Bone marrow (tissue), 2 donors: Measurements from ENCODE around the gene HDAC3.

ENCODE experiments used
- DNase-seq, 2 donors: peaks; one replicate each; lab custom pipeline; 2025; lab: John Stamatoyannopoulos, UW

HDAC3 gene

GRCh38 chr5:141636413-141637122 lies at the start of gene HDAC3, which contains the start of gene RELL2:
TSS of gene HDAC3 (minus strand) at chr5:141636849. CDS start at chr5:141636790, 59 bp downstream.
TSS of gene RELL2 (plus strand) at chr5:141636997. CDS start at chr5:141638226, 1,229 bp downstream.
- DNase-seq = peak; percentile 71 to 86

GRCh38 chr5:141685591-141685990 lies 48.9 kb upstream of the HDAC3 start:
- no peak for DNase-seq

DNA sequence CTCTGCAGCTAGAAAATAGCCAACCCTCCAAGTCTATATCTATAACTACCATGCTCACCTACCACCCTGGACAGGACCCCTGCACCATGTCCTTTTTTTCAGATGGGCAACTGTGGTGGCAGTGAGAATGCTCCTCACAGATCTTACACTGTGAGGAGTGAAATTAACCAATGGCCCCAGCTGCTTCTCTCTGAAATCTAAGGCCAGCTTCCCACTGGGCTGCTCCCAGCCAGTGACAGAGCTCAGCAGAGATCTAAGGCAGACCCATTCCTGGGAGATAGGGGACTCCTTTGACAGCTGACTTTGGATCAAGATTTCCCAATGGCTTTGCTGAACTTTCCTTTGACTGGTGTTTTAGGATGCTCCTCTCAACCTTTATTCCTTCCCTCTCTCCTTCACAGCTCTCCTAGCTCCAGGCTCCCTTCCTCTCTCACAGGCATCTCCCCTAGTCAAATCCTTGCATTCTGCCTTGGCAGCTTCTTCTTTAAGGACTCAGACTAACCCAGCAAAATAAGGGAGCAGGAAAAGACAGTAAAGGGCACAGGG lies 47.0 kb upstream of the HDAC3 start:
- no peak for DNase-seq

DNA sequence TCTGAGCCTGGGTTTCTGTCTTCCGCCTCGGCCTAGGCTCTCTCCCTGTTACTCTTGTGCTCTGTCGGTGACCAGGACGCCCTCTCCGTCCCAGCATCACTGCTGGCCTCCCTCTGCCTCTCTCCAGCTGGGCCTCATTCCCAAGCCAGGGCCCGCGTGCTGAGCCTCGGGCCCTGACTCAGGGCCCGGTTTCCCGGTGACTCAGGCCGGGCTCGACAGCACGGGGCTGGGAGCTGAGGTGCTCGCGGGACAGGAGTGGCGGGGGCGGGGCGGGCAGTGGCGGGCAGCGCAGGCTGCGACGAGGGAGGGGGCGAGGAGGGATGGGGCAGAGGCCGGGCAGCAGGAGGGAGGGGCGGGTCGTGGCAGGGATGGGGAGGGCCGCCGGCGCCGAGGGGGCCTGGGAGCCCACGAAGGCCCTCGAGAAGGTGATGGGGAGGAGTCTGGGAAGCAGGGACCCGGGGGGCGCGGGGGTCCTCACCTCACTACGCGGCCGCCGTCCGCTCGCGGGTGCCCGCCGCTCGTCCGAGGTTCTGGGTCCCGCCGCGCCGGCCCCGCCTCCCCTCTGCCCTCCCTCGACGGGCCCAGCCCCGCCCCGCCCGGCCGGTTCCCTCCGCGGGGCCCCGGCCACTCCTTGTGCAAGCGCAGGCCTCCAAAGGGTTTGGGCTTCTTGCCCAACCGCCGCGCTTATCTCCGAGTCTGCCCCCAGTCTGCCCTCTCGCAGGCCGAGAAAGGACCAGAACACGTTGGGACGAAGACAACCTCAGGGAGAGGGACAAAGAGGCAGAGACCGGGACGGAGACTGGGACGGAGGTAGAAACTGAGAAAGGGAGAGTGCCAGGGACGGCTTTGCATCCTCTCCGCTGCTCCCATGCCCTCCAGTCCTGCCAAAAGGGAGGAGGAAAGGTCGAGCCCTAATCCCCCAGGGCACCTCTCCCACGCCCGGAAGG lies 45.3 kb upstream of the HDAC3 start, which contains the start of gene ARAP3:
TSS of gene ARAP3 (minus strand) at position 536 of the 947 bp plus-strand sequence. CDS start 1,744 bp downstream, outside the sequence.
- DNase-seq = peak in 1 of 2 donors; percentile 25

GRCh38 chr5:141681295-141681694 lies 44.6 kb upstream of the HDAC3 start:
- no peak for DNase-seq

GRCh38 chr5:141680751-141681201 lies 44.1 kb upstream of the HDAC3 start:
- no peak for DNase-seq

DNA sequence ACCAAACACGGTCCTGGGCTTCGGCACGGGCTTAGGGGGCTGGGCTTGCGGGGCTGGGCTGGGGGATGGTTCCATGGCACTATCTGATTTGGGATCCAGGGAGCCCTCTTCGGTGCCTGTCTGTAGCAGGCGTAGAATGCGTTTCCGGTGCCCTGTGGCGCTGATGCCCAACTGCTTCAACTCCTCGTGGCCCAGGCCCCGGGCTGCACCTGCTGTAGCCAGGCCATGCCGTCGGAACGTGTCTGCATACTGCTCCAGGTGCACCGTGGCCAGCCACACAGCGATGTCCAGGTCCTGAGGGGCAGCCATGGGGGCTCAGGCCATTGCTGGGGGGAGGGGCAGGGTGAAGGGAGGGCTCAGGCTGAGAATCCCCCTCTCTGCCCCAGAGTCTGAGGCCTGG lies 43.5 kb upstream of the HDAC3 start:
- DNase-seq = no peak

GRCh38 chr5:141677415-141677814 lies 40.8 kb upstream of the HDAC3 start:
- DNase-seq = peak in 1 of 2 donors; percentile 50

DNA sequence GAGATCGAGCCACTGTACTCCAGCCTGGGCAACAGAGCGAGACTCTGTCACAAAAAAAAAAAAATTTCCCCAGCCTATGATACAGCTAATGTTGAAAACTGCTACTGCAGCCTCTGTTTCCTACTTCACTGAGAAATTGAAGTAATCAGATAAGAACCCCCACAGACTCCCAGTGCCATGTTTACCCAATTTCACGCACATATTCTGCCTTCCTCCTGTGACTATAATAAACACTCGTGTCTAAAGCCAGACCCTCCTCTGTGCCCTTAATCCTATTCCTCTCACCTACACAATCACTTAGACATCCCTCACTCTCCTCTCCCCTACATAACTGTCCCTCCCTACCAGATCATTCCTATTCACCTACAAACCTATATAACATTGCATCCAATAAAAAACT lies 39.0 kb upstream of the HDAC3 start:
- no peak for DNase-seq

GRCh38 chr5:141674747-141675146 lies 38.1 kb upstream of the HDAC3 start:
- DNase-seq = no peak

GRCh38 chr5:141672841-141673813 lies 36.5 kb upstream of the HDAC3 start:
- no peak for DNase-seq

- DNase-seq = no peak
Measured at GRCh38 chr5:141672071-141672840, 35.6 kb upstream of the HDAC3 start.

DNA sequence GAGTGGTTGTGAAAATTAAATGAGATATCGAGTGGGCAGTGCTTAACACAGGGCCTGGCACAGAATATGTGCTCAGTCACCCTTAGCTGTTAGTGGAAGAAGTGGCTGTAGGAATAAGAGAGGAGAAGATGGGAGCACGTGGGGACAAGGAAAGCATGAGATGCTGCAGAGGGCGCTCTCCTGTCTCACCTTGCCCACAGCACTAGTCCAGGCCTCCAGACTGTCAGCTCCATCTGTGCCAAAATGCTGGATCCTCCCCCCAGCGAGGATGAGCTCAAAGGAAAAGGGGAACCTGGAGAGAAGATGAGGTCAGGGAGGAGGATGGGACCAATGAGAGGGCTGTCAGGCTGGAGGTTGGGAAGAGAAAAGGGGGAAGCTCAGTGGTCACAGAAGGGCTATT lies 32.9 kb upstream of the HDAC3 start:
- no peak for DNase-seq

DNA sequence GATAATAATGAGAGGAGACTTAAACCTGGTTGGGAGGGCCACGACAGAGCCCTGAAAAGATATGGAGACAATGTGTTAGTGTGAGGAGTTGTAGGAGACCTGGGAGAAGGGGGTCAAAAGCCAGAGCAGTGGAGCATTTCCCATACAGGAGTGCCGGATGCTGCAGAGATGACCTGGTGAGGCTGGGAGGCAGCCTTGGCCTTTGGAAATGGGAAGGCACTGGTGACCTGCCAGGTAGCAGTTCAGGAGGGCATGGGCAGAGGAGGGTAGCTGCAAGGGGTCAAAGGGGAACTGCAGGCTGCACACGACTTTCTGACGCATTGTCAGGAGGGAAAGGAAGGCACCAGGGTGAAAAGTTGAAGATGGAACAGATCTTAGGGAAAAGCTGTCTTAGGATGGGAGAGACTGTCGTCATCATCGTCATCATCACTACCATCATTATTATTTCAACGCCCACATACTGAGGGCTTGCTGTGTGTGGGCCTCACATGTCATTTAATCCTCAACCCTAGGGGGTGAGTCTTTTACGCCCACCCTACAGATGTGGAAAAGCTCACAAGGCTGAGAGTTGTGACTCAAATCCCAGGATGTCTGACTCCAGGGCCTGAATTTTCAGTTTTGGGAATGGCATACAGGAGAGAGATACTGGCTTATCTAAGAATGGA lies 32.1 kb upstream of the HDAC3 start:
- no peak for DNase-seq

DNA sequence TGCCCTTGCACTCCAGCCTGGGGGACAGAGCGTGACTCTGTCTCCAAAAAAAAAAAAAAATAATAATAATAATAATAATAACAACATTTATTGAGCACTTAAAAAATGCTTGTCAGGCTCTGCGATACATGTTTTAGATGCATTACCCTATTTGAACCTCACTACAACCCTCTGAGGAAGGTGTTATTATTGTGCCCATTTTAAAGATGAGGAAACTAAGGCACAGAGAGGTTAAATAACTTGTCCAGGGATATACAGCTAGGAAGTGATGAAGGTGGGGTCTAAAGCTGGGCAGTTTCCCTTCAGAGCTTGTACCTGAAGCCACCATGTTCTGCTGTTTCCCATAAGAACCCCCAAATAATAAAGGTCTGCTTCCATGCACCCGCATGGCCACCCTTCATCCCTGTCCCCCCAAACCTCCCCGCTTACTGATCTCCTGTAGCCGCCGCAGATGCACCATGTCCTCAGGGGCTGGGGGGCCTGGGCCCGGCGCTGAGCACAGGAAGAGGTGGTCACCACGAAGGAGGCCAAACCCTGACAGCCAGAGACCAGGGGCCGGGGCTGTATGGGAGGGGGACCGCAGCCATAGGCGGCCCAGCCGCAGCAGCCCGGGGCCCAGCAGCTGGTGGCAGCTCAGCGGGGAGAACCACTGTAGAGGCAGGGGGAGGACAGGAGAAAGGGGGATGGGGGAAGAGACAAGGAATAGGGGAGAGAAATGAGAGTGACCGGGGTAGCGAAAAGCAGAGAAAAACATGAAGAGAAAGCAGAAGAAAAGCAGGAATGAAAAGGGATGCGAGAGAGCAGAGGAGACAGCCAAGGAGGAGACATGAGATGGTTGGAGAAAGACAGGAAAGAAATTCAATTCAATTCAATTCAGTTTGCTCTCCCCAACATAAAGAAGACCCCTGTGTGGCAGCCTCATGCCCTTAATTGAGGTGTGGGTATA lies 29.6 kb upstream of the HDAC3 start:
- no peak for DNase-seq

- peak; percentile 58 to 67 for DNase-seq
Measured at GRCh38 chr5:141664733-141665461, 28.2 kb upstream of the HDAC3 start.

DNA sequence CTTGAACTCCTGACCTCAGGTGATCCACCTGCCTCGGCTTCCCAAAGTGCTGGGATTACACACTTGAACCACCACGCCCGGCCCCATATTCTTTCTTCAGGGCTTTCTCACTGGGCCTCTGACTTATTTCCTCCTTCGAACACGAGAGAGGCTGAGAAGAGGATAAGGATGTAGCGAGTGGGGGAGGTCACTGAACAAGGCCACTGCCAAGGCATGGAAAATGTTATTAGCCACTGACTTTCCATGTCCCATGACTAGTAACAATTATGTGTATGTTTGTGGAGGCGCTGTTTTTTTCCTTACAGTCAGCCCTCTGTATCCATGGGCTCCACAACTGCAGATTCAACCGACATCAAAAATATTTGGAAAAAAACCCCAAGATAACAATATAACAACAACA lies 26.9 kb upstream of the HDAC3 start:
- no peak for DNase-seq

GRCh38 chr5:141662028-141662427 lies 25.4 kb upstream of the HDAC3 start:
- no peak for DNase-seq
